Osteocyte (in vitro differentiated cells): ENCODE results near the gene APOBEC3H. TPM values are rescaled to one million over a fixed set of nuclear protein-coding genes. Genes with fewer than 3 reads are reported as not detected.

ENCODE experiments used
- DNase-seq: peaks from one replicate; pipeline ENCODE4 v3.0.0; 2021; ENCODE audit warnings: mixed read lengths; ENCODE audit not compliant: unreplicated experiment; ENCODE audit errors: extremely low spot score
- H3K27ac Mint-ChIP-seq: one replicate; pipeline ENCODE4 v1.8.0; 2021; ENCODE audit warnings: mild to moderate bottlenecking, mixed read lengths; ENCODE audit not compliant: unreplicated experiment
- H3K27me3 Mint-ChIP-seq: one replicate; pipeline ENCODE4 v1.8.0; 2021; ENCODE audit warnings: mixed read lengths; ENCODE audit not compliant: unreplicated experiment
- H3K36me3 Mint-ChIP-seq: one replicate; pipeline ENCODE4 v1.8.0; 2021; ENCODE audit warnings: mixed read lengths; ENCODE audit not compliant: unreplicated experiment
- H3K4me1 Mint-ChIP-seq: one replicate; pipeline ENCODE4 v1.8.0; 2021; ENCODE audit warnings: mixed read lengths; ENCODE audit not compliant: unreplicated experiment
- H3K4me3 Mint-ChIP-seq: one replicate; pipeline ENCODE4 v1.8.0; 2021; ENCODE audit warnings: mild to moderate bottlenecking, moderate library complexity, mixed read lengths; ENCODE audit not compliant: unreplicated experiment
- H3K9me3 Mint-ChIP-seq: one replicate; pipeline ENCODE4 v1.8.0; 2021; ENCODE audit warnings: mixed read lengths; ENCODE audit not compliant: unreplicated experiment
- total RNA-seq: library from RNA; stranded (reverse); gene quantifications from 2 replicates; pipeline ENCODE4 v1.2.1, GENCODE V29; 2021
- TF ChIP-seq, protein P1 (sequence below): fragments of 200-600 bp; sonication (generic); IDR thresholded peaks from 2 replicates; pipeline ENCODE4 v1.5.0; 2021; ENCODE audit warnings: antibody characterized with exemption, mild to moderate bottlenecking, moderate library complexity

The APOBEC3H gene
- total RNA-seq, 1 donor from 2014 or later: not detected

DNA sequence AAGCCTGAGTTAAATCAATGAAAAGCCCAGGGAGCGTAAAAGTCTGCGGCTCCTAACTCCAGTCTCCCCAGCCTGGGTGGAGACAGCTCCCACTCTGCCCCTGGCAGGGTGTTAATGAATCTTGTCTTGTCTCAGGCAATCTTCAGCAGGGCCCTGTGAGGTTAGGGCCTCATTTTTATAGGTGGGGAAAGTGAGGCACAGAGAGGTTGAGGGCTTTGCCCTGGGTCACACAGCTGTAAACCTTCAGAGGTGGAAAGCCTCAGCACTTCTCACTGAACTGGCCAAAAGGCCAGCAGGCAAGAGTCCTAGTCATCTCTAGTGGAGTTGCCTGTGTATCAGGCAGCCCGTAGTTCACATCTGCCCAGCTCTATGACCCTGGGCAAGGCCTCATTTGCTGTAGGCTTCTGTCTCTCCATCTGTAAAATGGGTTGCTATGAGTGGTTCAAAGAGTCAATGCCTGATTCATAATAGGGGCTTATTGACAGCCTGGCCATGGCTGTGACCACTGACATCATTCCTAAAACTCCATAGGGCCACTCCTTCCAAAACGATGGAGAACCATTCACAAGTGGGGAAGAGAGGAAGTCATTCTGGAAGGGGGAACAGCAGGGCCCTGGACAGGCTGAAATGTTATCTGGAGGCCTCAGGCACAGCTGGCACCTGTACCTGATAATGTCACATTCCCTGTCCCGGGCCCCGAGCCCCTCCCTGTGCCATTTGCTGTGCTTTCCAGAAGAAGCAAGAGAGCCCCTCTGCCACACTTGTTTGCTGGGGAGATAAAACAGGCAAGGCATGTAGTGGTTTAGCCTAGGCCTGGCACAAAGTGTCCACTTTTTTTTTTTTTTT, 49.4 kb downstream of the APOBEC3H start:
- Mint-ChIP-seq H3K36me3 (no peaks in the 10 kb centered on the region), H3K4me1 (peaks cover 19% of the 10 kb centered on the region), H3K9me3 (no peaks in the 10 kb centered on the region), H3K27me3 (no peaks in the 10 kb centered on the region), H3K27ac (peak overlapping the region; percentile 80), H3K4me3 (peak overlapping the region; percentile 57)
- DNase-seq: no peak
- TF ChIP-seq, protein P1, sequence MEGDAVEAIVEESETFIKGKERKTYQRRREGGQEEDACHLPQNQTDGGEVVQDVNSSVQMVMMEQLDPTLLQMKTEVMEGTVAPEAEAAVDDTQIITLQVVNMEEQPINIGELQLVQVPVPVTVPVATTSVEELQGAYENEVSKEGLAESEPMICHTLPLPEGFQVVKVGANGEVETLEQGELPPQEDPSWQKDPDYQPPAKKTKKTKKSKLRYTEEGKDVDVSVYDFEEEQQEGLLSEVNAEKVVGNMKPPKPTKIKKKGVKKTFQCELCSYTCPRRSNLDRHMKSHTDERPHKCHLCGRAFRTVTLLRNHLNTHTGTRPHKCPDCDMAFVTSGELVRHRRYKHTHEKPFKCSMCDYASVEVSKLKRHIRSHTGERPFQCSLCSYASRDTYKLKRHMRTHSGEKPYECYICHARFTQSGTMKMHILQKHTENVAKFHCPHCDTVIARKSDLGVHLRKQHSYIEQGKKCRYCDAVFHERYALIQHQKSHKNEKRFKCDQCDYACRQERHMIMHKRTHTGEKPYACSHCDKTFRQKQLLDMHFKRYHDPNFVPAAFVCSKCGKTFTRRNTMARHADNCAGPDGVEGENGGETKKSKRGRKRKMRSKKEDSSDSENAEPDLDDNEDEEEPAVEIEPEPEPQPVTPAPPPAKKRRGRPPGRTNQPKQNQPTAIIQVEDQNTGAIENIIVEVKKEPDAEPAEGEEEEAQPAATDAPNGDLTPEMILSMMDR: no peak

- H3K4me3 Mint-ChIP-seq: no peak overlapping the region
- H3K27ac Mint-ChIP-seq: no peak overlapping the region
- H3K36me3 Mint-ChIP-seq: no peaks in the 10 kb centered on the region
- H3K4me1 Mint-ChIP-seq: peaks cover 20% of the 10 kb centered on the region
- H3K27me3 Mint-ChIP-seq: no peaks in the 10 kb centered on the region
- DNase-seq: no peak
- no peaks in the 10 kb centered on the region for H3K9me3 Mint-ChIP-seq
- TF ChIP-seq, protein P1: no peak
These were observed 50.4 kb downstream of the APOBEC3H start for GRCh38 chr22:39147335-39148025.

GRCh38 chr22:39148026-39148726, 51.1 kb downstream of the APOBEC3H start:
- no peaks in the 10 kb centered on the region for H3K9me3 Mint-ChIP-seq
- H3K27me3 Mint-ChIP-seq: no peaks in the 10 kb centered on the region
- H3K4me1 Mint-ChIP-seq: peaks cover 20% of the 10 kb centered on the region
- no peak for DNase-seq
- TF ChIP-seq, protein P1: no peak
- no peak overlapping the region for H3K4me3 Mint-ChIP-seq
- no peak overlapping the region for H3K27ac Mint-ChIP-seq
- H3K36me3 Mint-ChIP-seq: no peaks in the 10 kb centered on the region

GRCh38 chr22:39148727-39149535, 51.9 kb downstream of the APOBEC3H start:
- TF ChIP-seq, protein P1: no peak
- Mint-ChIP-seq H3K4me3 (no peak overlapping the region), H3K9me3 (no peaks in the 10 kb centered on the region), H3K27ac (no peak overlapping the region), H3K4me1 (peaks cover 27% of the 10 kb centered on the region), H3K36me3 (no peaks in the 10 kb centered on the region), H3K27me3 (peaks cover 6% of the 10 kb centered on the region)
- no peak for DNase-seq
